ENCODE results near the gene GLYATL1B.
"Not testable (repeated sequence)": the region's sequence is repeated elsewhere in the genome, so short reads cannot be mapped to it uniquely, and the experiment has no call there.

DNA sequence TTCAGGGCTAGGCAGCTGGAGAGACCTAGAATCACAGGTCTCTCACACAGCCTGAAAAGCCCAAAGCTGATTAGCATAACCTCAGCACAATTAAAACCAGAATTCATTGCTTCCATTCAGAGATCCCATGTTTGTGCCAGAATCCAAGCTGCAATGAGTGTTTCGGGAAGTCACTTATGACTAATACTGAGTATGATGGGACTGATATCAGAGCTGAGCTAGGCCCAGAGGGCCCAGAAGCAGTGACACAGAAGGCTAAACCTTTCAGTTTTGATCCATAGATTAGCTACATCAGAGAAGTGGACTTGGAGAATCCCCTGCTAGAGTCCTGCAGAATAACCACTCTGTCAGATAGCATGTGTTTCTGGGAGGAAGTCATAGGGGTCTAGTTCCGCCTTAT, 5.7 kb upstream of the GLYATL1B start:
- not testable (repeated sequence) for TF ChIP-seq TAF1 (IDR thresholded peaks at IDR 0.05; ENCODE audit: borderline replicate concordance, low read depth, low read length); POLR2AphosphoS5 (IDR thresholded peaks at IDR 0.05; ENCODE audit: low read depth, low read length)
